HG02840 (cell line): ENCODE results near the gene CIC.
A peak's percentile ranks its signal among the peaks of the same experiment; 100 is the strongest.

Experiments
- ATAC-seq: cut with Tn5 transposase; IDR thresholded peaks from one replicate; pipeline ENCODE4 v1.9.1; 2021; ENCODE audit warnings: mild to moderate bottlenecking, moderate library complexity, moderate number of reproducible peaks; ENCODE audit not compliant: unreplicated experiment, low FRiP score

The CIC gene

DNA sequence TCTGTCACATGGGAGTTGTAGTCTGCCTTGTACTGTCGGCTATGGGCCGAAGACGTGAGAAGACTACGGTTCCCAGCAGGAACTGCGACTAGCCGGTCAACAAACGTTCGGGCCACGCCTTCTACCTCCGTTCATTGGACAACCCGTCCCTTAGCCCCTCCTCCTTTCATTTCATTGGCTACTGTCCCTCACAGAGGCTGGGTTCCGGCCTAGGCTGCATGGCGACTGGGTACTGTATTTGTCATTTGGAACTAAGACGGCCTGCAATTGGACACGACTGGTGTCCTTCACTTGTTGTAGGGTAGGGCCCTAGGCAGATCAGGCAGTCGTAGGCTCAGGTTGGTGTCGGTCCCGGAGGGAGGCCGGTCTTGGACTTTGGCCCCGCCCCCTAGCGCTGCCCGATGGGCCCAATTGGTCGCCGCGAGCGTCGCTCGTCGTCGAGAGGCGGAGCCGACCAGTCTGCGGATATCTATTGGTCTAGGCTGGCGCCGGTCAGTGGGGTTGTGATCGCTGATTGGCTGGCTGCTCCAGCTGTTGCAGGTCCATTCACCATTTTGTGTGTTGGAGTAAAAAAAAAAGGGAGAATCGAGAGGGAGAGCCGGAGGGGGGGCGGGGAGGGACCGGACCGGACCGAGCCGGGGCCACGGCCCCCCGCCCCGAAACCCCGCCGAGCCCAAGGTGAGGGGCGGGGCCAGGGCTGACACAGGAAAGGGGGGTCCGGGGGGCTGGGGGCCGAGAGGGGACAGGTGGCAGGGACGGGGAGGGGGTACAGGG, at the start of gene CIC:
Gene CIC, plus strand, starts transcription at position 549 of the 774 bp plus-strand sequence. CDS start 2,532 bp downstream, outside the sequence.
- peak; percentile 77 for ATAC-seq

DNA sequence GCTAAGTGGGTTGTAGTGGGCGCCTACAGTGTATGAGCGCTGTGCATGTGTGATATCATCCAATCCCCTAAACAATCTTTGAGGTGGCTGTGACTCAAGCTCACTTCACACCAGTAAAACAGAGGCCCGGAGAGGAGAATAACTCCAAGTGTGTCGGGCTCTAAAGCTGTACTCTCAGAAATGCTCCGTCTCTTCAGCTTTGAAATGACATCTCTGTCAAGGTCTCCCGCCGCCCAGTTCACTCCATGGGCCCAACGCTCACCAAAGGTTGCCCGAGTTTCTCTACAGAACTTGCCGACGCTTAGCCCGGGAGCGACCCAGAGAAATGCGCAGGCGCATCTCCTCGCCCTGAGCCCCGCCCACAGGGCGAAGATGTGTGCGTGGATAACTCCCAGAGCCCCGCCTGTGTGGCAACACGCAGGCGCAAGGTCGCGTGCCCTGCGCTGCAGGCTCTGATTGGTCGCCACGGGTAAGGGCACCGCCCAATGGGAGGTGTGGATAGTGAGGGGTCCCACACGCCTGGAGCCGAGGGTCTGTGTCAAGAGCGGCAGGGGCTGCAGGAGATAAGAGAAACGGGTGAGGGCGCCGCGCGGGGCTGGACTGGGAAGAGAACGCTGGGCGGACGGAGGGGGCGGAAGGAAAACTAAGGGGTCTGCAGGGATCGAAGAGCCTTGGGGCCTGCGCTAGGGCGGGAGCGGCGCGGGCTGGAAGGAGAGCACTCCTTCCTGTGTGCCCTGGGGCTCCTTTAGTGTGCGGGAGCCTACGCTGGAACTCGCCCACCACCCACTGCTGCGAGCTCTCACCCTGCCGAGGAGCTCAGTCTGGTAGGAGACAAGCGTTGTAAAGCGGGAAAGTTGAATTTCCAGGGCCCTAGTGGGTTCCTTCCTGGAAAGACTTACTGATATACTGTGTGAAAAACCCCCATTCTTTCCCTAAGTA, 49.0 kb upstream of the CIC start, which contains the start of gene ZNF526:
Gene ZNF526, plus strand, starts transcription at position 501 of the 939 bp plus-strand sequence. CDS start 4,092 bp downstream, outside the sequence.
- peak; percentile 59 for ATAC-seq

GRCh38 chr19:42220751-42221097, 48.3 kb upstream of the CIC start:
- ATAC-seq, result no peak

- ATAC-seq, result no peak
Measured at GRCh38 chr19:42224940-42225717, 43.9 kb upstream of the CIC start.

GRCh38 chr19:42225718-42226292, 43.2 kb upstream of the CIC start:
- no peak for ATAC-seq

- no peak for ATAC-seq
Measured at GRCh38 chr19:42226886-42227285, 42.2 kb upstream of the CIC start.

- ATAC-seq, result no peak
Measured at GRCh38 chr19:42228641-42229040, 40.4 kb upstream of the CIC start.

- no peak for ATAC-seq
Measured at GRCh38 chr19:42229301-42229854, 39.7 kb upstream of the CIC start.

- no peak for ATAC-seq
Measured at GRCh38 chr19:42229855-42230351, 39.1 kb upstream of the CIC start.

- ATAC-seq, result no peak
Measured at GRCh38 chr19:42230571-42230970, 38.5 kb upstream of the CIC start.

DNA sequence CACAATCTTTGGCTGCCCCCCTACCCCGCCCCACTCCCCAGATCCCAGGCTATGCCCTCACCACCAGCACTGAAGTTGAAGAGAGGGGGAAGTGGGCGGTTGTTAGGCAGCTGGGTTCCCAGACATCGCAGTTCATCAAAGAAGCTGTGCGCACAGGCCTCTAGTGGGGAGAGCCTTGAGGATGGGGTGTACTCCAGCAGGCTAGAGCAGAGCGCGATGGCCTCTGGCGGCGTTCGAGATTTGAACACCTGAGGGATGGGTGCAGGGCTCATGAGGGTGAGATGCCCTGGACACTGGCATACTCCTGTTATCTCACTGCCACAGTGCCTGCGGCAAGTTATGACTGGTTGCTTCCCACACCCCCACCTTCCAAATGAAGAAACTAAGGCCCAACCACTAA, 36.6 kb upstream of the CIC start:
- no peak for ATAC-seq

- ATAC-seq, result no peak
Measured at GRCh38 chr19:42233106-42233505, 35.9 kb upstream of the CIC start.

GRCh38 chr19:42233678-42234292, 35.3 kb upstream of the CIC start:
- no peak for ATAC-seq

DNA sequence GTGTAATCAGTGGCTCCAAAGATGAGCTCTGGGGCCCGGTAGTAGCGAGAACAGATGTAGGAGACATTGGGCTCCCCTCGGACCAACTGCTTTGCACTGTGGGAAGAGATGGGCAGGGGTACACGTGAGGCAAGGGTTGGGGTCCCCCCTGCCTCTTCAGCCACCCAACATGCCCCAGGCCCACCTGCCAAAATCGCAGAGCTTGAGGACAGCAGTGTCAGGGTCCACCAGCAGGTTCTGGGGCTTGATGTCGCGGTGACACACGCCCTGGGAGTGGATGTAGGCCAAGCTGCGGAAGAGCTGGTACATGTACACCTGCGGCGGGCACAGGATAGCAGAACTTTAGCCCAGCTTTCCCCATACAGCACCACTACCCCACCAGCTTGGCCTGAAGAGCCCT, 34.7 kb upstream of the CIC start:
- no peak for ATAC-seq

GRCh38 chr19:42235181-42235580, 33.9 kb upstream of the CIC start:
- ATAC-seq, result no peak

DNA sequence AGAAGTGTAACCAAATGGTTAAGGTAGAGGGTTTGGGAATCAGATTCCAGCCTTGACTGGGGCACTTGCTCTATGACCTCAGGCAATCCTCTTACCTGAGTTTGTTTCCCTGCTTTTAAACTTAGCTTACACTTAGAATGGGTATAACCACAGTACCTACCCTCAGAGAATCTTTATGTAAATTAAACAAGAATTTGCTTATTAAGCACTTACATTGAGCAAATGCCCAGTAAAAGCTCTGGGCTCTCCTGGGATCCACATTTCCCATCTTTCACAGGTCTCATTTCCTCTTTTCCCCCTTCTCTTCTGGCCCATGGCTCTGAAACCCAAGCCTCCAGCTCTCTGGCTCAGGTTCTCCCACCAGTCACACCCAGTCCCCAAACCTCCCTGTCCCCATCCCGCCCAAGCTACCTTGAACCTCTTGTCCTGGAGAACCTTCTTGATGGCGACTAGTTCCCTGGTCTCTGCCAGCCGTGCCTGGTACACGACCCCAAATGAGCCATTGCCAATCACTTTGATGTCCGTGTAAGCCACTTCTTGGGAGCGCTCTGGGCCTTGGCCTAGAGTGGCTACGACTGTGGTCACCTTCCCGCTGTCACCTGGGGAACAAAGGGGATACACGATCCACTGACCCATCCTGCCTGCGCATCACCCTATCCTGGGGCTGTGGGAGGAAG, 29.4 kb upstream of the CIC start:
- ATAC-seq, result no peak

DNA sequence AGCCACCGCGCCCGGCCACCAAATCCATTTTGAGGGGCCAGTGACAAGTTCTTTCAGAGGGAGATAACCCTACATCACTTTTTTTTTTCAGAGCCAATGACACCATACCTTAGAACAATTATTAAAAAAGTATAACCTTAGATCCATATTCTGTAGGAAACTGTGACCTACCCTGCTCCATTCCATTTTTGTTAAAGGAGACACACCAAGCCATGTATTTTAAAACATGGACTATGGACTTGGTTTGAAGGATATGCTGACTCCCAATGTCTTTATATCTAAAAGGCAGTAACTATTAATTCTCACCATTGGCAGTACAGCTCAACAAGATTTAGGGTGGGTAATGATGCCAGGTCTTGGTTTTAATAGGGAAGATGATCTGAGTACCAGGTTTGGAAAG, 27.8 kb upstream of the CIC start:
- ATAC-seq, result no peak

- ATAC-seq, result no peak
Measured at GRCh38 chr19:42242069-42242511, 27.0 kb upstream of the CIC start.
